Kidney (tissue), 14 donors: ENCODE measurements around the gene ADCY4. TPM values are rescaled to one million over a fixed set of nuclear protein-coding genes. Genes with fewer than 3 reads are reported as not detected.

Experiments used
- DNase-seq, 5 donors: peaks; one replicate each; pipeline ENCODE4 v3.0.0-alpha.2; 2013 to 2020
- FAIRE-seq: peaks from 2 replicates; lab custom pipeline; 2012; peaks lifted over from hg19 to GRCh38; lab: Jason Lieb, UNC
- H3K27ac ChIP-seq, 2 donors: one replicate each; pipeline ENCODE4 v1.7.0; 2013; ENCODE audit warnings: low read depth in 2 of 2, low read length in 2 of 2, inconsistent platforms in 1 of 2
- H3K27me3 ChIP-seq: one replicate; pipeline ENCODE4 v1.7.1; 2013; ENCODE audit warnings: low read length, inconsistent platforms; ENCODE audit not compliant: control insufficient read depth, insufficient read depth
- H3K36me3 ChIP-seq, 3 donors: one replicate each; pipeline versions ENCODE4 v1.7.0 to v1.7.1; 2013; ENCODE audit warnings: low read length in 3 of 3, control low read depth in 1 of 3, inconsistent platforms in 1 of 3; ENCODE audit not compliant: insufficient read depth in 3 of 3, control insufficient read depth in 2 of 3
- H3K4me1 ChIP-seq, 3 donors: one replicate each; pipeline versions ENCODE4 v1.7.0 to v1.7.1; 2013; ENCODE audit warnings: low read length in 3 of 3, inconsistent platforms in 1 of 3, low read depth in 1 of 3; ENCODE audit not compliant: control insufficient read depth in 2 of 3, insufficient read depth in 2 of 3
- H3K4me3 ChIP-seq, 3 donors: one replicate each; pipeline versions ENCODE4 v1.7.0 to v1.8.1; 2013; ENCODE audit warnings: low read length in 3 of 3, control low read depth in 1 of 3, inconsistent platforms in 1 of 3
- H3K9ac ChIP-seq, 3 donors: one replicate each; pipeline versions ENCODE4 v1.7.0 to v1.7.1; 2013; ENCODE audit warnings: low read length in 3 of 3, control low read depth in 1 of 3, inconsistent platforms in 1 of 3
- H3K9me3 ChIP-seq, 3 donors: one replicate each; pipeline versions ENCODE4 v1.7.0 to v1.7.1; 2013; ENCODE audit warnings: low read length in 3 of 3, control low read depth in 1 of 3, inconsistent platforms in 1 of 3; ENCODE audit not compliant: control insufficient read depth in 2 of 3, insufficient read depth in 1 of 3
- intact Hi-C: fragments of 100-400 bp; cut with DNase I; formaldehyde crosslinking; loops from one replicate; pipeline ENCODE4 v1.11.1; 2022
- polyA plus RNA-seq: library from polyadenylated mRNA; stranded (reverse); fragments of 350-450 nt; fragmentation: Illumina TruSeq; extraction: RNeasy Lipid Tissue Mini Kit (QIAGEN cat#74804); gene quantifications from one replicate; pipeline ENCODE4 v1.2.3, GENCODE V29; 2014; ENCODE audit warnings: low read depth, low replicate concordance; ENCODE audit not compliant: insufficient read depth
- total RNA-seq: library from RNA; stranded (reverse); fragmentation: NEBNext Ultra II Directional; extraction: Animal tissue kit (Norgen Biotek cat#: 25700); gene quantifications from one replicate; pipeline ENCODE4 v1.2.1, GENCODE V29; 2021
- TF ChIP-seq, protein P1 (sequence below): IDR thresholded peaks from 3 replicates; pipeline ENCODE4 v1.5.1; 2012; ENCODE audit warnings: mild to moderate bottlenecking, moderate library complexity, borderline replicate concordance; ENCODE audit not compliant: insufficient read depth; ENCODE audit errors: extremely low read depth
- donor health status: control.
- donor health status: control.
- donor health status: control.
- donor health status: control.
- donor health status: control.
- donor health status: DM: yes; HTN: yes; CAD: no.
- donor health status: Normal renal cell carcinoma (clear cell type).

The ADCY4 gene
- total and polyA plus RNA-seq, 2 donors from 2014 or later: 19.2 to 57.5 TPM

DNA sequence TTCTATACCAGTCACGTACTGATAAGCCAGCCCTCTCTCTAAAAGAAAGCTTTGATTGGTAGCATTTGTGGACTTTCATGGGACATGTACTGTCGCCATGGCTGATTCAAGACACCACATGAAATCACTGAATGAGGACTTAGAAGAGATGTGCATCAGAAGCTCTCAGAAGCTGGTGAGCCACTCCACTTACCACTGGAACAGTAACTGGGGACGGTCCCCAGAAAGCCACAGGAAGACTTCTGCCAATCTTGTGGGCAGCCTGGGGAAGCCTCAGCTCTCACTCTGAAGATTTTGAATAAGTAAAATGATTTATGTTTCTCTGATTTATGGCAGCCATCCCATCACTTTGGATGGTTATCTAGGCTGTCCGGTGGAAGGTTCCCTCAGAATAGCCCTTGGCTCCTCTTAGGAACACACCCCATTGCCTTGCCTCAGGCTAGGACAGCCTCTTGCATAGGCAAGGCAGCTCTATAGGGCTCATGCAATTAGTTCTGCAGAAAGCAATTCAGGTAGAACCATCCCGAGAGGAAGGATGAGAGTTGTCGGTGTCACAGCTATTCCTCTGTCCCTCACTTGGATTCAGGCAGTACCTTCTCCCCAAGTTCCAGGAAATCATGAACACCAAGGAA, 45.1 kb downstream of the ADCY4 start:
- intact Hi-C loops: no loop called here
- TF ChIP-seq, protein P1, sequence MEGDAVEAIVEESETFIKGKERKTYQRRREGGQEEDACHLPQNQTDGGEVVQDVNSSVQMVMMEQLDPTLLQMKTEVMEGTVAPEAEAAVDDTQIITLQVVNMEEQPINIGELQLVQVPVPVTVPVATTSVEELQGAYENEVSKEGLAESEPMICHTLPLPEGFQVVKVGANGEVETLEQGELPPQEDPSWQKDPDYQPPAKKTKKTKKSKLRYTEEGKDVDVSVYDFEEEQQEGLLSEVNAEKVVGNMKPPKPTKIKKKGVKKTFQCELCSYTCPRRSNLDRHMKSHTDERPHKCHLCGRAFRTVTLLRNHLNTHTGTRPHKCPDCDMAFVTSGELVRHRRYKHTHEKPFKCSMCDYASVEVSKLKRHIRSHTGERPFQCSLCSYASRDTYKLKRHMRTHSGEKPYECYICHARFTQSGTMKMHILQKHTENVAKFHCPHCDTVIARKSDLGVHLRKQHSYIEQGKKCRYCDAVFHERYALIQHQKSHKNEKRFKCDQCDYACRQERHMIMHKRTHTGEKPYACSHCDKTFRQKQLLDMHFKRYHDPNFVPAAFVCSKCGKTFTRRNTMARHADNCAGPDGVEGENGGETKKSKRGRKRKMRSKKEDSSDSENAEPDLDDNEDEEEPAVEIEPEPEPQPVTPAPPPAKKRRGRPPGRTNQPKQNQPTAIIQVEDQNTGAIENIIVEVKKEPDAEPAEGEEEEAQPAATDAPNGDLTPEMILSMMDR: no peak
- Histone ChIP-seq H3K27me3 (no peaks in the 10 kb centered on the region), H3K9me3 (no peaks in the 10 kb centered on the region), H3K9ac (no peak overlapping the region), H3K36me3 (peaks cover 0 to 24% (median 14%) of the 10 kb centered on the region in 3 donors), H3K4me1 (no peaks in the 10 kb centered on the region), H3K27ac (no peak overlapping the region), H3K4me3 (no peak overlapping the region)
- no peak for DNase-seq
- no peak for FAIRE-seq

DNA sequence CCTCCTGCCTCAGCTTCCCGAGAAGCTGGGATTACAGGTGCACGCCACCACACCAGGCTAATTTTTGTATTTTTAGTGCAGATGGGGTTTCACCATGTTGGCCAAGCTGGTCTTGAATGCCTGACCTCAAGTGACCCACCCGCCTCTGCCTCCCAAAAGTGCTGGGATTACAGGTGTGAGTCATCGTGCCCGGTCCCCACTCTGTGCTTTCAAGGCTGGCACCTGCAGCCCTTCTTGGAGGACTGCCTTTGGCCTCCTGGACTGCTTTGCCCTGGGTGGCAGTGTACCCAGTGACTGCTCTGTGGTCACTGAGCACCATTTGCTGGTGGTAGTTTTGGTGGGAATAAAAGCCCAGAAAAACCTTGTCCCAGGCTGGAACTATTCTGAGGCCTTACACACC, 47.9 kb downstream of the ADCY4 start:
- TF ChIP-seq, protein P1: no peak
- Histone ChIP-seq H3K27me3 (no peaks in the 10 kb centered on the region), H3K36me3 (peaks cover 0 to 19% (median 11%) of the 10 kb centered on the region in 3 donors), H3K4me3 (no peak overlapping the region), H3K27ac (no peak overlapping the region), H3K4me1 (no peaks in the 10 kb centered on the region), H3K9ac (no peak overlapping the region), H3K9me3 (no peaks in the 10 kb centered on the region)
- no peak for FAIRE-seq
- intact Hi-C loops: no loop called here
- no peak for DNase-seq

DNA sequence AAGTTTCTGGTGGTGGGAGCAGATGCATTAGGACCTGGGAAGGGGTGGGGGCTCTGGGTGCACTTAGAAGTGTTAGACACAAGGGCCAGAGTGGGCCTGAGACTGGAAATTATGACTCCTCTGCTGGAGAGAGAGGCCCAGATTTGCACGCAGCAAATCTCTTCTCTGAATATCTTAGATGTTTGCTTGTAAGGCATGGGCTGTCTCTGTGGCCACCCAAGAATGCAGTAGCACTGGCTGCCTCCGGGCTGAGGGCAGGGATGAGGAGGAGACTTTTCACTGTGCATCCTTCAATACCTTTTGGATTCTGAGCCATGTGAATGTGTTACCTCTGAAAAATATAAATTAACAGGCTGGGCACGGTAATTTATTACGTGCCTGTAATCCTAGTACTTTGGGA, 49.5 kb downstream of the ADCY4 start:
- no peaks in the 10 kb centered on the region for H3K4me1 ChIP-seq
- DNase-seq (no peak), FAIRE-seq (no peak)
- no peak overlapping the region for H3K9ac ChIP-seq
- H3K9me3 ChIP-seq: no peaks in the 10 kb centered on the region
- no peak overlapping the region for H3K27ac ChIP-seq
- peaks cover 0 to 10% (median 3%) of the 10 kb centered on the region in 3 donors for H3K36me3 ChIP-seq
- no peak overlapping the region for H3K4me3 ChIP-seq
- intact Hi-C loops: no loop called here
- H3K27me3 ChIP-seq: no peaks in the 10 kb centered on the region
- TF ChIP-seq, protein P1: no peak
